Measurements from ENCODE around the gene SOS2. TPM values are rescaled to one million over a fixed set of nuclear protein-coding genes. Genes with fewer than 3 reads are reported as not detected.

The SOS2 gene
- total RNA-seq, 1 experiment from 2014 or later: 9.4 TPM

DNA sequence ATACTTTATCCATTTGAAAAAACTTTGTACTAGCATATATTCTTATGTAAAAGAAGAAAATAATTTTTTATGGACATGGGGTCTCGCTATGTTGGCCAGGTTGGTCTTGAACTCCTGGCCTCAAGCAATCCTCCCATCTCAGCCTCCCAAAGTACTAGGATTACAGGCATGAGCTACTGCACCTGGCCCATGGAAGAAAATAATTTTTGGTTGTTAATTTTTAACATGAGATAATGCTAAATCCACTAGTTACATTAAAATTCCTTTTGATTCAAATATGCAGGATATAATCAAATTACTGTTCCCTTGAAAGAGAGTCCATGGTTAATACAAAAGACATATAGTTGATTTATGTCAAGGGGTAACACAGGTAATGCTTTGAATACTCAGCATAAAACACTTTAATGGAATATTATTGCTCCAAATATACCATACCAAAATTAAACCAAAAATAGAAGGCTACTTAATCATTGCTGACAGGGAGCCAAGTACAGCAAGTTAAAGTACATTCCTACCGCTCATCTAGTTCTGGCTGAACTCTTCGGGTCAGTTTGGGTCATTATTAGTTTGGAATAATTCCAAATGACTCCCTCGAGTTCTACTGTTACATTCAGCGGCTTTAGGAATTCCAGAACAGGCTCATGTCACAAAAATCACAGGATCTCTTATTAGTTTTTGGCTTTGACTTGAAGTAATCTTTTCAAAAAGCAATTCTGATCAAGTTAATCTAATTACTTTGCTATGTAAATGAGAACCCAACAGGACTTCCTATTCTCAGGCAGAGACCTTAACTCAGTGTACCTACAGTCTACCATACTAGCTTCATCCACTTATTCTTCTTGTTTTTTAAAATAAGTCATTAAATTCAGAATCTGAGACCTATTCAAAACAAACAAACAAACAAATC is 6.1 kb downstream of the SOS2 start:
- H2BK120ac ChIP-seq (ENCODE audit: low read depth, low read length, poor library complexity, severe bottlenecking): no peak overlapping the region
- peak overlapping the region; percentile 5 for H3K4me2 ChIP-seq (ENCODE audit: insufficient read depth, insufficient read length, low read length)
- no peaks in the 10 kb centered on the region for H3K27me3 ChIP-seq (ENCODE audit: insufficient read depth, low read length)
- no peak overlapping the region for H4K91ac ChIP-seq (ENCODE audit: insufficient read length, low read depth, low read length)
- H3K4me1 ChIP-seq (ENCODE audit: insufficient read depth, low read length): no peaks in the 10 kb centered on the region
- no peak overlapping the region for H3K4me3 Mint-ChIP-seq
- no peak overlapping the region for H3K23ac ChIP-seq (ENCODE audit: insufficient read length, low read depth, low read length)
- no peaks in the 10 kb centered on the region for H3K27me3 Mint-ChIP-seq (ENCODE audit: low read depth)
- H3K4me1 Mint-ChIP-seq: peaks cover 32 to 34% of the 10 kb centered on the region in 2 experiments
- H2AFZ ChIP-seq (ENCODE audit: low read length): no peak overlapping the region
- DNase-seq: no peak
- peaks cover 2% of the 10 kb centered on the region for H3K23me2 ChIP-seq (ENCODE audit: insufficient read length, low read depth, low read length, poor library complexity, severe bottlenecking)
- no peak overlapping the region for H3K4ac ChIP-seq (ENCODE audit: low read depth, low read length)
- no peaks in the 10 kb centered on the region for H3K79me1 ChIP-seq (ENCODE audit: insufficient read depth, low read depth, low read length, poor library complexity, severe bottlenecking)
- no peak overlapping the region for H3K14ac ChIP-seq (ENCODE audit: insufficient read depth, low read length)
- H3K56ac ChIP-seq (ENCODE audit: insufficient read length, low read depth, low read length): no peak overlapping the region
- no peak overlapping the region for H2BK20ac ChIP-seq (ENCODE audit: low read depth, low read length, poor library complexity, severe bottlenecking)
- no peak overlapping the region for H2AK5ac ChIP-seq (ENCODE audit: insufficient read length, low read length)
- no peaks in the 10 kb centered on the region for H3K9me3 ChIP-seq (ENCODE audit: control insufficient read depth, low read depth, low read length)
- TF ChIP-seq, protein P1, sequence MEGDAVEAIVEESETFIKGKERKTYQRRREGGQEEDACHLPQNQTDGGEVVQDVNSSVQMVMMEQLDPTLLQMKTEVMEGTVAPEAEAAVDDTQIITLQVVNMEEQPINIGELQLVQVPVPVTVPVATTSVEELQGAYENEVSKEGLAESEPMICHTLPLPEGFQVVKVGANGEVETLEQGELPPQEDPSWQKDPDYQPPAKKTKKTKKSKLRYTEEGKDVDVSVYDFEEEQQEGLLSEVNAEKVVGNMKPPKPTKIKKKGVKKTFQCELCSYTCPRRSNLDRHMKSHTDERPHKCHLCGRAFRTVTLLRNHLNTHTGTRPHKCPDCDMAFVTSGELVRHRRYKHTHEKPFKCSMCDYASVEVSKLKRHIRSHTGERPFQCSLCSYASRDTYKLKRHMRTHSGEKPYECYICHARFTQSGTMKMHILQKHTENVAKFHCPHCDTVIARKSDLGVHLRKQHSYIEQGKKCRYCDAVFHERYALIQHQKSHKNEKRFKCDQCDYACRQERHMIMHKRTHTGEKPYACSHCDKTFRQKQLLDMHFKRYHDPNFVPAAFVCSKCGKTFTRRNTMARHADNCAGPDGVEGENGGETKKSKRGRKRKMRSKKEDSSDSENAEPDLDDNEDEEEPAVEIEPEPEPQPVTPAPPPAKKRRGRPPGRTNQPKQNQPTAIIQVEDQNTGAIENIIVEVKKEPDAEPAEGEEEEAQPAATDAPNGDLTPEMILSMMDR (conservative IDR thresholded peaks at IDR 0.05): no peak
- H3T11ph ChIP-seq (ENCODE audit: low read length): no peak overlapping the region
- peak overlapping the region in 1 of 3 experiments; percentile 63; a peak in 1 of 7 replicates for H3K27ac Mint-ChIP-seq
- no peaks in the 10 kb centered on the region for H4K20me1 ChIP-seq (ENCODE audit: control insufficient read depth, insufficient read depth, insufficient read length)
- H2BK15ac ChIP-seq (ENCODE audit: low read depth, low read length): no peak overlapping the region
- 0 out of 2 replicates have a peak, but pooled peaks cover 3% of the 10 kb centered on the region for H3K79me2 ChIP-seq (ENCODE audit: insufficient read depth, low read length)
- H3K9me3 Mint-ChIP-seq: peaks cover 5 to 10% of the 10 kb centered on the region in 2 experiments
- no peak overlapping the region for H3K27ac ChIP-seq (ENCODE audit: insufficient read length, low read depth, low read length)
- no CpG with 5 or more reads among the region's 5 CpGs for WGBS (ENCODE audit: extremely low coverage, insufficient read length, low lambda C conversion rate)
- no peak overlapping the region for H2BK12ac ChIP-seq (ENCODE audit: insufficient read length, low read depth, low read length)
- H3K9ac ChIP-seq (ENCODE audit: extremely low read depth, insufficient read length, low read length): no peak overlapping the region
- peaks cover 8% of the 10 kb centered on the region in 3 experiments for H3K36me3 Mint-ChIP-seq (ENCODE audit: insufficient read depth in 1 of 3, low read depth in 3 of 3)
- H4K8ac ChIP-seq (replicated peaks; ENCODE audit: insufficient read length, low read depth, low read length): no peak overlapping the region
- H2BK5ac ChIP-seq (ENCODE audit: insufficient read length, low read length): no peak overlapping the region
- H3K18ac ChIP-seq (ENCODE audit: insufficient read length, low read depth, low read length): no peak overlapping the region
- no peak overlapping the region for H4K5ac ChIP-seq (ENCODE audit: insufficient read length, low read depth, low read length)

All from H9 (cell line).